DMS79 treated with DMSO at 0.1 percent for 48 hours (cell line): ENCODE results near the gene KLHDC2.
"Not testable (repeated sequence)": the region's sequence is repeated elsewhere in the genome, so short reads cannot be mapped to it uniquely, and the experiment has no call there.

Source experiments
- DNase-seq: peaks from one replicate; lab custom pipeline; 2025; lab: John Stamatoyannopoulos, UW

The KLHDC2 gene

DNA sequence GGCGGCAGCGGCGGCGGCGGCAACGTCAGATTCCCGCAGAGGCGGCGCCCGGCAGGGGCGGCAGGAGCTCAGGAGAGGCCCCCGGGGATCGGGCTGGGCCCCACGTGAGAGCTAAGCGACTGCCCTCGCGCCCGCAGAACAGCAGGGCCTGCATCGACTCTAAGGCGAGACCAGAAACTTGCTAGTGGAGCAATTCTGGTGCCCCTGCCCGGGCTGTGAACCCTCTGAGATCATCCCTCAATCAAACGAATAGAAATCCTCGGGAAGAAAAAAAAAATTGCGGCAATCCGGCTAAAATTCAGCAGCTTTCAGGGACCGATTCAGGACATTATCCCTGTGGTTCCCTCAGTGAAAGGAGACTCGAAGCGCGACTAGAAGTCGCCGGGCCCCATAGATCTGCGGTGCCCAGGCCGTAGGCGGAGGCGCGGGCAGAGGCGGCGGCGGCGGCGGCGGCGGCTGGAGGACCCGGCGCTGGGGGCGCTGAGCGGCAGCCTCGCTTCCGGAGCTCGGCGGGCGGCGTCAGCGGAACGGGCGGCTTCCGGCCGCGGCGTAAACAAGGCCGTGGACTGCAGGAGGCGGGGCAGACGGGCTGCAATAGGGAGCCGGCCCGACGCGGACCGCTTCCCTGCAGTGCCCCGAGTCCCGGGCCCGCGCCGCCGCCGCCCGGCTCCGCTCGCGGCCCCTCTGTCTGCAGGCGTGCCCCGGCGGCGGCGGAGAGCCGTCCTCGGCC, at the start of gene KLHDC2:
KLHDC2 (plus strand) TSS at position 583 of the 730 bp plus-strand sequence. CDS start 316 bp downstream, outside the sequence.
- DNase-seq, result peak; percentile 89

- no peak for DNase-seq
Measured at GRCh38 chr14:49720744-49721143, 47.2 kb upstream of the KLHDC2 start.

- not testable (repeated sequence) for DNase-seq
Measured at GRCh38 chr14:49721733-49722435, 46.1 kb upstream of the KLHDC2 start.

GRCh38 chr14:49727171-49727570, 40.8 kb upstream of the KLHDC2 start:
- DNase-seq, result no peak

DNA sequence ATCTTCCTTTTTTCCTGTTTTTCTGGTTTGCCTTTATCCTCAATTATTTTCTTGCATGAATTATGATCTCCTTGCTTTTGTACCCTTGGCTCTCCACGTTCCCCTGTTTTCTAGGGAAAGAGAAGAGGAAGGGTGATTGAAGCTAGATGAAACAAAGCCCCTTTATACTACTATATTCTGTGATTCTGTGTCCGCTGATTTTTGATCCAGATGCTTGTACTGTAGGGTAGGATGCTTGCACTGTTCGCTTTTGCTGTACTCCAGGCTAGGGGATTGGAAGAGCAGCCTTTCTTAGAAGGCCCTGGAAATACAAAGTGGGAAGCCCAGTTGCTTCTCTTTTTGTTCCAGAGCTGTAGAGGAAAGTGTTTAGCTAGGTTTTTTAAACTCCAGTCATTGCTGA, 35.1 kb upstream of the KLHDC2 start:
- no peak for DNase-seq

- no peak for DNase-seq
Measured at GRCh38 chr14:49733836-49734235, 34.1 kb upstream of the KLHDC2 start.

DNA sequence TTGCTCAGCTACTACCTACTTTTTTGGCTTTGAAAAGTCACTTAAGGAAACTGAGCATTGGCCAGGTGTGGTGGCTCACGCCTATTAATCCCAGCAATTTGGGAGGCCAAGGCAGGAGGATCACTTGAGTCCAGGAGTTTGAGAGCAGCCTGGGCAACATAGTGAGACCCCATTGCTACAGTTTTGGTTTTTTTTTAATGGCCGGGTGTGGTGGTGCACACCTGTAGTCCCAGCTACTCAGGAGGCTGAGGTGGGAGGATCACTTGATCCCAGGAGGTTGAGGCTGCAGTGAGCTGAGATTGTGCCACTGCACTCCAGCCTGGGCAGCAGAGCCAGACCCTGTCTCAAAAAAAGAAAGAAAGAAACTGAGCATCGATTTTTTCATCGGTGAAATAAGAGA, 32.3 kb upstream of the KLHDC2 start:
- DNase-seq, result not testable (repeated sequence)

DNA sequence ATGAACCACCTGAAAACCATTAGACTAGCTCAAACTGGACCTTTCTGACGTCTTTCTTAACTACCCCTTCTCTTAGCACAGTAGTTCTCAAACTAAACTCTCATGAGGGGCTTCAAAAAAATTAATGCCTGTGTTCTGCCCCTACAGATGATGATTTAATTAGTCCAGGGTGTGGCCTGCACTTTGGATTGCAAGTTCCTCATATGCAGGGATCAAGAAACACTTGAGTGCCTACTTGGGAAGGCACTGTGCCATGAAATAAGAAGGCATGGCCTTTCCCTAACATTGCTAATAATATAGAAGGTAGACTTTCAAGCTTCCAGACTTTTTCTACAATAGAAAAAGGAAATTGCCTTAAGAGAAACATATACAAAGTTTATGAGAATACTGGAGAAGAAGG, 22.8 kb upstream of the KLHDC2 start:
- DNase-seq, result peak; percentile 64

DNA sequence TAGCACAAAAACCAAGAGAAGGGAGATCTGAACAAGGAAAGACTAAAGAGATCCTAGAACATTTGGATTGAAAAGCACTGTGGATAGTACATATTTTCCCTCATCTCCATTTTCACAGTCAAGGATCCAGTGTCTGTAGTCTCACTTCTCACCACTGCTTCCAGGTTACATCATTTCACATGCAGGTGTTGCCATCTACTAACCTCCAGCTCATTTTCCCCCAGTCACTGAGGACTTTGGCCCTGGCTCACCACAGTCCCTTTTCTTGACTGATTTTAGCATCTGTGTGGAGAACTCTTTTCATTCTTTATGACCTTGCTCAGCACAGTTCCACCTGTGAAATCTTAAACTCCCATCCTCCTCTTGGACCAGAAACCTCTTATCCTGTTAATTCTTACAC, 21.5 kb upstream of the KLHDC2 start:
- DNase-seq, result not testable (repeated sequence)

GRCh38 chr14:49754570-49755097, 13.3 kb upstream of the KLHDC2 start:
- DNase-seq, result no peak

- no peak for DNase-seq
Measured at GRCh38 chr14:49755378-49755777, 12.6 kb upstream of the KLHDC2 start.

DNA sequence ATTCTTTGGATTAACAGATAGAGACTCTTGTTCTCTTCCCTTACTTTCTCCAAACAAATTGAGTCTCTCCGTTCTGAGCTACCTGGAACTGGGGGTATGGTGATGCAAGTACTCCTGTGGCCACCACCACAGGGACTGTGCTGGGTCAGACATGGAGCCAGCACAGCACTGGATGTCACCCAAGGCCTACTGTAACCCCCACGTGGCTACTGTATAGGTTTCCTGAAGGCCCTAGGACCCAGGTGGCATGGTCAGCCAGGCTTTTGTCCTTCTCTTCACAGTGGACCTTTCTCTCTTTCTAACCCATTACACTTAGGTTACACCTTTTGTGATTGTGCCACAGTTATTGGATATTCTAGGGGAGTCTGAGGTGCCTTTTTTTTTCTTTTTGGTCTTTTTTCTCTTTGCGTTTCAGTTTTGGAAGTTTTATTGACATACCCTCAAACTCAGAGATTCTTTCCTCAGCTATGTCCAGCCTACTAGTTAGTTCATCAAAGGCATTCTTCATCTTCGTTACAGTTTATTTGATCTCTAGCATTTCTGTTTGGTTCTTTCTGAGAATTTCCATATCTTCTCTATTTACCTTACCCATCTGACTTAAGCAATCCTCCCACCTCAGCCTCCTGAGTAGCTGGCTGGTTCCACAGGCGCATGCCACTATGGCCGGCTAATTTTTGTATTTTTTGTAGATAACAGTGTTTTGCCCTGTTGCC, 6.0 kb upstream of the KLHDC2 start:
- DNase-seq, result no peak

DNA sequence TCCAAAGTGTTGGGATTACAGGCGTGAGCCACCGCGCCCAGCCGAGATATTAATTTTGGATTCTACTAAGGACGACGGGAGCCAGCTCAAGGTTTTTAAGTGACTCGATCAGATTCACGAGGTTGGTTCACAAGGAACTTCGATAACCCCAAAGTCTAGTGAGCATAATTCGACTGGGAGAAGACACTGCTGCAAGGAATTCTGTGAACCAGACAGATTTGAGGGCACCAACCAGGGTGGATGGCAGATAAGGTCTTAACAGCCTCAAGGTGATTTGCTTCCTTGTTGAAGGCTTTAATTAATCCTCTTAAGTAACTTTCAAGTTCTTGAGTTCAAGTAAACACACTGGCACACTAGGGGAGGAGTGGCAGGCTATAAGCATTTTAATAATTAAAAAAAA, 1.1 kb upstream of the KLHDC2 start:
- no peak for DNase-seq

DNA sequence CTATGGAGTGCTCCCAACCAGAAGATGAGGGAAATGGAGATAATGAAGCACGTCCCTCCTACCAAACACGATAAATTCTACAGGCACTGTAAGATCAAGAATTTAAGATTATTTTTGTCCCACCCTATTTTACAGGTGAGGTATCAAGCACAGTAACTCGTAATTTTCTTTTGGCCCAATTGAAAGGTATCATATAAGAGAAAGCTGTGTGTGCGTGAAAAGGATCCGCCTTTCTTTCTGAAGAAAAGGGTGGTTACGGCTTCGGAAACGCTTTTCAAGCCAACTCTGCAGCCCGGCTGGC, 733 bp upstream of the KLHDC2 start:
- DNase-seq, result peak; percentile 90

DNA sequence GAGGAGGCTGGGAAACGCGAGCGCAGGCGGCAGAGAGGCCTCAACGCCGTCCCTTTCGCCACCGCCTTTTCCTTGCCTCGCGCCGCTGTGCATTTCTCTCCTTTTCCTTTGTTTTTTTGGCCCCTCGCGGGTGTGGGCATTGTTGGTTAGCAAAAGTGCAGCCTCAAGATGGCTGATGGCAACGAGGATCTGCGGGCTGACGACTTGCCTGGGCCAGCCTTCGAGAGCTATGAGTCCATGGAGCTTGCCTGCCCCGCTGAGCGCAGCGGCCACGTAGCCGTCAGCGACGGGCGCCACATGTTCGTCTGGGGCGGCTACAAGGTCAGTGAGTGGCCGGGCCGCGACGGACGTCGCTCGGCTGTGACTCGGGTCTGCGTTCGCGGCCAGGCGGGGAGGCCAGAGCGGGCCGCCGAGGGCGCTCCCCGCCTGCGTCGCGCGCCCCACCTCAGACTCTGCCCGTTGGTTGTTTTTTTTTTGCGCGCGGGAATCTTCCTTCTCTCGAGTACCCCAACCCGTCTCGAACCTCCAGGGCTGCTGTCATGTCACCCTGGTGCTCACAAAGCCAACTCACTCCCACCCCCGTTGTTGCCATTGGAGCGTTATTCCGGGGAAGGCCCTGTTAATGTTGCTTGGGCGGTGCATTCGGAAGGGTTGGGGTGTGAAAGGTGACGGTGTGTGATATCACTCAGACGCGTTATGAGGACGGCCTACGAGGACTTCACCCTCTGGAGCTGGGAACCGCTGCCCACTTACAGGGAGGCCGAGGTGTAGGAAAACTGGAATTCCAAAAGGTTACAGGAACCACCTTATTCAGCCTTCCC, 558 bp downstream of the KLHDC2 start:
- peak; percentile 59 for DNase-seq

DNA sequence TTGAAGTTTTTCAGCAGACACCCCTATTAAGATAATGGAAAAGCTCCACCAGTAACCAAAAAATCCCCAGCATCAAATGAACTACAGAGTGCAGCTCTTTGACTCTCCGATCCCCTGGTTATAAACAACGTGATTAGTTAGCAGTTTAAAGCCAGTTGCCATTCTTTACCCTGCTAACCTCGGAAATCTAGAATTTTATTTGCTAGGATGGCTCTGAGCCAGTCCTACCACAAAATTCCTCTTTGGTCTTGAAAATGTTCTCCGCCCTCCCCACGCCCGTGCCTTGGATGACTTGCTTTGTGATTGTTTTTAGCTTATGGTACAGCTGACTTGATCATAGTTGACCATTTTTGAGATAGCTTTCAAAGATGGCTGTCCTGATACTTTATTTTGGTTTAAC, 1.2 kb downstream of the KLHDC2 start:
- peak; percentile 59 for DNase-seq

- peak; percentile 74 for DNase-seq
Measured at GRCh38 chr14:49769581-49770211, 1.7 kb downstream of the KLHDC2 start.

DNA sequence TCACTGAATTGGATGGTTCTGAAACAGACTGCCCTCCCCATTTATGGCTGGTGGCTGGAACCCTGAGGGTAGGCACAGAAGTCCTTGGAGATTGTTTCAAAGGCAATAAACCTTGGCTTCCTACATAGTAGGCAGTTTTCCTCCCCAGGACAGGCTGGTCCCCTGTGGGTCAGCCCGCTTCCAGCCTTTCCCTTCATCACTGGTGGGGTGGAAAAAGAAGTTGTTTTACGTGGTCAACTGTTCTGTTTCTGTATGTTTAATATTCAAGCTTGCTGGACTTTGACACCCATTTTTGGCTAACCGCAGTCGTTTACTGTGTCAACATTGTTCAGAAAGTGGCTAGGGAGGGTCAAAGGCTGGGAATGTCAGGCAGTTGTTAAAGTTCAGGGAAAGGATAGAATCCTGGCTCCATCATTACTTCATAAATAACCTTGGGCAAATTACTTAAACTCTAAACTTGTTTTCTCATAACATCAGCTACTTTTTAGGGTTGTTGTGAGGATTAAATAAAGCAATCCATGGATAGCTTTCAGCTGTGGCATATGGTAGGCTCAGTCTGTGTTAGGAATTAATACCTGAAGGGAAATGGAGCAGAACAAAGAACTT, 2.4 kb downstream of the KLHDC2 start:
- DNase-seq, result peak; percentile 66

DNA sequence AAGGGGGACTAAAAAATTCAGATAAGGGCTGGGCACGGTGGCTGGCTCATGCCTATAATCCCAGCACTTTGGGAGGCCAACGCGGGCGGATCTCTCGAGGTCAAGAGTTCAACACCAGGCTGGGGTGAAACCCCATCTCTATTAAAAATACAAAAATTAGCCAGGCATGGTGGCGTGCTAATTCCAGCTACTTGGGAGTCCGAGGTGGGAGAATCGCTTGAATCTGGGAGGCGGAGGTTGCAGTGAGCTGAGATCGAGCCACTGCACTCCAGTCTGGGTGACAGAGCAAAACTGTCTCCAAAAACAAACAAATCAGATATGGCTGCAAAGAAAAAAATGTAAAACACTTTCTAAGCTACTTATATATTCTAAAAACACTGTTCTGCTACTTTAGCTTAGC, 3.7 kb downstream of the KLHDC2 start:
- not testable (repeated sequence) for DNase-seq

DNA sequence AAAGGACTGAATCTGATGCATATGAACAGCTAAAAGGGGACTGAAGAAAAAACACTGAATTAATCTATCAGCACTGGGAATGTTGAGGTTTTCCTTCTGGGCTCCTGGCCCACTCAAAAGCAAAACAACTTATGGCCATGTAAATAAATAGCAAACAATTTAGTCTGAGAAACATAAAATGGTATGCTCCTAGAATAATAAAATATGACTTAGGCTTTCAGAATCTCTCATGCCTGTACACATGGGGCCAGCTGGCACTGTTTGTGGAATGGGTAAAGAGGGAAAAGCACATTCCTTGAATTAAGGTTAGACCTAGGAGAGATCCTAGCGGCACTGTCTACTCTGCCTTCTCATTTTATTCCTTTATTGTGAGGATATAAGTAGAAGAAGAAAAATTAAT, 6.2 kb downstream of the KLHDC2 start:
- DNase-seq, result no peak

GRCh38 chr14:49778421-49778820, 10.5 kb downstream of the KLHDC2 start:
- no peak for DNase-seq
